Activated T-cell treated with anti-CD3 and anti-CD28 coated beads for 24 hours (primary cell): Measurements from ENCODE around the gene ATP8A2.
"Not testable (repeated sequence)": the region's sequence is repeated elsewhere in the genome, so short reads cannot be mapped to it uniquely, and the experiment has no call there.

ENCODE experiments used
- DNase-seq: peaks from one replicate; pipeline ENCODE4 v3.0.0-alpha.2; 2020; ENCODE audit warnings: low read depth

The ATP8A2 gene

DNA sequence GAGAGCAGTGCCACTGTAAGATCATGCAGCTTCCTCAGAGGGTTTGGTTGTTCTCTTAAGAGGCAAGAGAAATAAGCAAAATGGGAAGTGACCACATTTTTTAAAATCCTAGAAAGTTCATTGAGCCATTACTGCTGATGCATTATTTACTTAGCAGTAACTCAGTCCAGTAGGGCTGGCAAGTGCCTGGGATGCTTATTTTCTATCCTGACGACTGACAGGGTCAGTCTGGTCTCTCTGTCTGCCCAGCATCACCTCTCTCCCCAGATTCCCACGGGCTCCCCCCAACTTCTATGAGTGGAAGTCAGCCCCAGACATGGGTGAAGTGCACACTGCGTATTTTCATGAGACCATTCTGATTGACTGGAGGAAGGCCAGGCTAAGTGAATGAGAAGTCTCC, 669.7 kb downstream of the ATP8A2 start:
- no peak for DNase-seq

DNA sequence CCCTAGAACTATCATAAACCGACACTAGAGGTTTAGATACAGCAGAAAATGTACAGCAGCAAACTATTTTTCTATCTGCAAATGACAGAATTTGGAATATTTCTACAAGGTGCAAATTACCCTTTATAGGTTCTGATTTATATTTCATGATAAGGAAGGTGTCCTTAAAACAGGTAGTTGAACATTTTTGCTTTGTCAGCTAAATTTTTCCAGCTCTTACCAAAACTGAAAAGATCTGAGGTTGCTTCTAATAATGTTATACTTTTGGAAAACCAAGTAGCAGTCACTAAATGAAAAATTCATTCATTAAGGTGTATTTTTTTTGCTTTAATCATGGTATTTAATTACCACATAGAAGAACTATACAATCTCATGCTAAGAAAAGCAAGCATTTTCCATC, 671.0 kb downstream of the ATP8A2 start:
- DNase-seq, result no peak

DNA sequence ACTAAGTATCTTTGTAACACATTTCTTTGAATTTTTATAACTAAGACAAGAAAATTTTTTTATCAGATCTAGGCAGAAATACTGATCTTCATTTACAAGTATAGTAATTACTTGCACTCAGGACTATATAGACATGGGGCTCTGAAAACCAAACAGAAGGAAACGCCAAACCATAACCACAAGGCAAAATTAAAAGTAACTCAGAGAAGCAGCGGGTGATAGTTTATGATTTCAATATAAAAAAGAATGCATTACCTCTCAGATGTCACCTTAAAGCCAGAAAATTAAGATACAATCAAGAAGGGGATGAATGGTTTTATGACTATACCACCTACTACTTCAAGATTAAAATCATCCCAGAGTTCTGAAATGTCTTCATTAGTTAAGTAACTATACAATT, 673.4 kb downstream of the ATP8A2 start:
- no peak for DNase-seq

DNA sequence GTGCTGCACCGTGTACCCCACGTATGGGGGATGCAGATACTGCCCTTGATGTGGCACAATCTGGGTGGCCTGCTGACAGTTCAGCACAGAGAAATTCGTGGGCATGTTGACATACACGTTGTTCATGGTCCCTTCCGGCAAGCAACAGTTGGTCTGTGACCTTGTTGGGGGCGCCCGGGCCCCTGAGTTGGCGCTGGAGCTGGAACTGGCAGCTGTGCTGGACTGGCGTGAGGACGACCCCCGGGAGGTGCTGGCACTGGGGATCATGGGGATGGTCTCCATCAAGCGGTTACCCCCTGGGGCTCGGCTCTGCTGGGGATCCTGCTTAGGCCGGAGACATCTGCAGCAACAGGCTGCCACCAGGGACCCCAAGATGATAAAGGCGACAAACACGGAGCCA, 674.9 kb downstream of the ATP8A2 start:
- no peak for DNase-seq

DNA sequence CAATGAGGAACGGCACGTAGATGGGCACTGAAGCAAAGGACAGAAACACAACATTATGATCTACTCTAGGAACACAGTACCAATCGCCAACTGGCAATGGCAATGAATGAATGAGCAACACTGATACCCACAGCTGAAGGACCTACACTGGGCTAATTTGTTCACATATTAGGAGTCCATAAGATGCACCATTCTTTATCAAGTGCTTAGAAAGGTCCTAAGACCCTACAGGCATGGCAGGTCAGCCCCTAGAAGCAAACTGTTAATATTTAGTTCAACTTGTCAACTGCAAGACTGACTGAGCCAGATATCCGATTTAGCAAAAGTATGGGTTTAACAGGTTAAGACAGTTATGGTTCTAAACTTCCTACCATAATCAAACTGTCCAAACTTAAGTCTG, 675.3 kb downstream of the ATP8A2 start:
- no peak for DNase-seq

DNA sequence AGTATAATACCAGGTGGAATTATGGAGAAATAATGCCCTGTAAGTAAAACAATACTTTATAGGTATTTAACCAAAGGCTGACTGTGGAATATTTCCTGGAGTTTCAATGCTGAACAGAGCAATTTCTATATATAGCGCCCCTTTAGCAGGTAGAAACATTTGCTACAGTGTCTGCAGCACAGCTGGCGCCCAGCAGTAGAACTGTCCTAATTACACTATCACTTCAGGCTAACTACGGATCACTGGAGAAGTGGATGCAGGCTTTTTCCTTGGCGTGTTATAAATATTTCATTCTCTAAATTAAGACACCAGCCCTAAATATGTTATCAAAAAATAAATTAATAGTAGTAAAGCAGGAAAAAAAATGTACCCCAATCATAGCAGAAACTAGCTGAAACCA, 677.0 kb downstream of the ATP8A2 start:
- DNase-seq, result no peak

DNA sequence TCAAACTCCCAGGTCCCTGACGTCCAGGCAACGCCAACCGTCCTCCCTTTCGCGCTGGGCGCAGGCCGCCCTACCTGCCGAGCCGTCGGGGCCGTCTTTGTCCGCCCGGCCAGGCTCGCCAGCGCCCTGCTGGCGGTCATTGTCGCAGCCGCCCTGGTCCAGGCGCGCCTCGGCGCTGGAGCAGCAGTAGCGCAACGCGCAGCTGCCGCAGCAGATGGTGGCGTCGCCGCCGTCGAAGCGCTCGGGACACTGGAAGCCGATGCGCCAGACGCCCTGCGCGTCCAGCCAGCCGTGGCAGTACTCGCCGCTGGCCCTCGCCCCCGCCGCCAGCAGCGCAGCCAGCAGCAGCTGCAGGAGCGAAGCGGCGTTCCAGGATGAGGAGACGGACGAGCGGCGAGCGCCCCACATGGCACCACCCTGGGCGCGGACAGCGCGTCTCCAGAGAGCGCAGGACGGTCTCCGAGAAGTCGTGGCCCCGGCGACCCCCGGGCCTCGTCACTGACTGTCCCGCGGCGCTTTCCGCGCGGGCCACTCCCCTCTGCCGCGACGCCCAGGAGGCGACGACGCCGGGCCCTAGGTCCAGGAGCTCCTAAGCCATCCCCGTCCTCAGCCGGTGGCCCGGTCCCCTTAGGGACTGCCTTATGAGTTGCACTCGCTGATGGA, 678.9 kb downstream of the ATP8A2 start:
- DNase-seq, result no peak

DNA sequence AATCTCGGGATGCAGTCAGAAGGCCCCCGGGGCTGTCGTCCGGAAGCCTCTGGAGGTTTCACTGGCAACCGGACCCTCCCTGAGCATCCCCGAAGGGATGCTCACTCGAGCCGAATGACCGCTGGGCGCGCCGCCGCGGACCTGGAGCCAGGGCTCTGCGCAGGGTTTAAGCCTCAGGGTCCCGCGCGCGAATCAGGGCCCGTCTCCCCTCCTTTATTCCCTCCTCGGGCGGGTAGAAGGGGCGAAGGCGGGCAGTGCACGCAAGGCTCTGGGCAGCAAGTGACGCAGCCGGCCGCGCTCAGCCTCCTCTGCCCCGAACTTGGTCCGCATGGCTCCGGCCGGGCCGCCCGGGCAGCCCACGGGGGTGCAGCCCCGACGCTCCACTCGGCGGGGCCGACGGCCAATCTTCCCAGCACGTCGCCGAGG, 679.5 kb downstream of the ATP8A2 start:
- DNase-seq, result no peak

DNA sequence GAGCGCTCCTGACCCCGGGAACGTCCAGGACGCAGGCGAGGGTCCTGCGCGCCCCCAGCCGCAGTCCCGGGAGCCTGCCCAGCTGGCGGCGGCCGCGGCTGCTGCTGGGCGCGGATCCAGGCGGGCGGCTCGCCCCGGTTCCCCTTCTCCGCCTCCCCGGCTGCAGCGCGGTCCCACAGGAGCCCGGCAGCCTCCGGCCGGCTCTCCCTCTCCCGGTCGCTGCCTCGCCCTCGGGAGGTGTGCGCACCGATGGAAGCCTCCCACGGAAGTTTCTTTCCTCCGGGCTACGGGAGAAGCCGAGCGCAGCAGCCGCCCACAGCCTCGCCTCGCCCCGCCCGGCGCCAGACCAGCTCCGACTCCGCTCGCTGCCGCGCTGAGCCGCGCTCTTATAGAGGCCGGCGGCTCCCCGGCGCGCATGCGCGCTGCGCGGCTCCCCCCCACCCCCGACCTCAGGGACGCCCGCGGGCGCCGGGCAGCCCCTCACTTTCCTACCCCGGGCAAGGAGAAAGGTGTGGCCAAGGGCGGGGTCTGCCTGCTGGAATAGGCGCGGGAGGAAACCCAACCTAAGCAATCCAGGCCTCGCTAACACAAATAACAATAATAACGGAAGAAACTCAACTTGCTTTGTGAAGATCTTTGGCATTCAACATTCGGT, 680.0 kb downstream of the ATP8A2 start, which contains the start of gene SHISA2:
TSS of gene SHISA2 (minus strand) at position 360 of the 655 bp plus-strand sequence. CDS start 1,041 bp downstream, outside the sequence.
- no peak for DNase-seq

DNA sequence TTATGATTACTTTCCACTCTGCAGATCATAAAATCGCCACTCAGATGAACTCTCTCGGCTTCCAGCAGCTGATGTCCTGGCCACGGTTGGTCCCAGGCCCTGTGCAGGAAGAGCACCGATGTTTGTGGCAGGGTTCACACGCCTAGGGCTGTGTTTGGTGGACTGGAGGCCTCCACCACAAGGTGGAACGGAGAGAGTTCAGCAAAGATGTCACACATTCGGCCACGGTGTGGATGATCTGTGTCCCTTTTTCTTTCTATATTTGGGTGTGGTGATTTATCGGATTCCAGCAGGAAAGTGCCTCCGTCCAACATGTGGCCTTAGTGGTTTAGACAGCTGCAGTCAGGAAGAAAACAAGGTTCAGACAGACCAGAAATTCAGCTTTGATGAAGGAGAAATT, 680.6 kb downstream of the ATP8A2 start:
- DNase-seq, result no peak

DNA sequence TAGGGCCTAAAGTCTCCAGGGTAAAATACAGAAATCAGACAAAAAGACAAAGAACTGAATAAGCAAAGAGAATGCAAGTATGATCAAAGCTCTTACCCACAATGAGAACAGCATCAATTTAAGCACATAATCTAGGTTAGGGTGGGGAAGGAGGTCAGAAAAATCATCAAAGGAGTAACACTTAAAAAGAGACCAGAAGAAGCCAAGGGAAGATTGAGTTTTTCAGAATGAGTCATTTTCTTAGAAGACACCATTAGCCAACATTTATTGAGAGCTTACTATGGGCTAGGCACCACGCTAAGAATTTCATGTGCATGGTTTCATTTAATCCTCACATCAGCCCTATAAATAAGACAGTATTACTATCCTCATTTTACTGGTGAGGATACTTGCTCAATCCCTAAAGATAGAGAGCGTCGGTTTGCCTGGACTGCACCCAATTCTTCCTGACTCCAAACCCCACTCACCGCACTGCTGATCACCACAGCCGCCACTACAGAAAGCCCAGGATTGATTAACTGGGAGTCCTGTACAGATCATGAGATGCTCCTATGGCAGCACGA, 681.7 kb downstream of the ATP8A2 start:
- DNase-seq, result no peak

DNA sequence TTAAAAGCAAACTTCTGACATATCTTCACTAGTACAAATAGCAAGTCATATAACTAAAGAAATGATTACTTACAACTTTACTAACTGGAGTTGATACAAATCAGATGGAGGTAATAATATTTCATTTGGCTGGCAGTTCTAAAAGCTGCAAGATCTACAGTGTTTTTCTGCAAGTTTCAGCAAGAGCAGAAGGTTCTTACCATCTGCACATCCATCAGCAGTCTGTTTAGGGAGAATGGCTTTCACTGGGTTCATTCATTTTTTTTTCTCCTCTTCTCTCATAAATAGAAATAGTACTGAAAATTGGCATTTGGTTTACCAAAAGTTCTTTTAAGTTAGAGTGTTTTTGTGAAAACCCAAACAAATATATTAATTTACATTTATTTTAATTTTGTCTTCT, 683.1 kb downstream of the ATP8A2 start:
- no peak for DNase-seq

DNA sequence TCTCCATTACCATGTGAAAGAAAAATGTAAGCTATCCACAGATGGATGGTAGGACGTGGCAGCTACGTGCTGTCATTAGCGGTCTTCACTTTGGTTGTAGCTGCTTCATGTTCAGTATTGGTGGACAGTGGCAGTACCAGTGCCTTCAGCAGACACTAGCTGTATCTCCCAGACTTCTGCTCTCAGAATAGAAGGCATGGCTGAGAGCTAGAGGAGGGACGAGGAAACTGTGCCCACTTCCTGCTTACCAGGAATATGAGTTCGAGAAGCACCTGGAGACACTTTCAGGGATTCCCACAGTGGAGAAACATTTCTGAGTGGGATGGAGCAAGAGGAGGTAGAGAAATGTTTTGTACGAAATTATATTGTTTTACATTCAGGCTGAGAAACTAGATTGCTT, 686.9 kb downstream of the ATP8A2 start:
- DNase-seq, result no peak

DNA sequence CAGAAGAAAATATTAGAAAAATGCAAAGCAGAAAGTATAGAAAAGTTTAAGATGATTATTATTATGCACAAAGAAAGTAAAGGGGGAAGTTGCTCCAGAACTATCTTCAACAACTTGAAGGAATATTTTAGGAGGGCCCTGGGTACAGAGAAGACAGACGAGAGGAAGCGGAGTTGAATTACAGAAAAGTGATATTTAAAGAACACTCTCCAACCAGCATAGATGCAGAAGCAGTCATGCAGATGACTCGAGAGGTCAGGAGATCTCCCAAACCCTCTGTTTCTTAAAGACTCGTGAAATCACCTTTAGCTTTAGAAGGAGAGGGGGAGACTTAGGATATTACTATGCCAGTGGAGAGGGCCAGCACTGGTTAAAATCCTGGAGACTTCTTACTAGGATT, 688.6 kb downstream of the ATP8A2 start:
- no peak for DNase-seq

DNA sequence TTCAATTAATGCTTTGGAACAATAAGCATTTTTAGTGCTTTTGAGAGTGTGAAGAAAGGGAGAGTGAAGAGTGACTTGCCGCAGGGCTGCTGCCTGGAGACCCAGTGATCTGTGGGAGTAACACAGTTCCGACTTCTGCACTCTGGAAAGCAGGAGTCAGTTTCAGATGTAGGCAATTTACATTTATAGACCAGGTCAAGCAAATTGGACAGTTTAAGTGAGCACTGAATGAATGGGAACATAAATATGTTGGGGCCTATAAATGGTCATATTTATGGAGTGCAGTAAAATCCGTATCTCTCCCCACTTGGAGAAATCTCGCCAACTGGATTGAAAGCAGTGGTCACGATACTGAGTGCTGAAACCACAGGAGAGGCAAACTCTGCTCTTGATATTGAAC, 689.5 kb downstream of the ATP8A2 start:
- no peak for DNase-seq

DNA sequence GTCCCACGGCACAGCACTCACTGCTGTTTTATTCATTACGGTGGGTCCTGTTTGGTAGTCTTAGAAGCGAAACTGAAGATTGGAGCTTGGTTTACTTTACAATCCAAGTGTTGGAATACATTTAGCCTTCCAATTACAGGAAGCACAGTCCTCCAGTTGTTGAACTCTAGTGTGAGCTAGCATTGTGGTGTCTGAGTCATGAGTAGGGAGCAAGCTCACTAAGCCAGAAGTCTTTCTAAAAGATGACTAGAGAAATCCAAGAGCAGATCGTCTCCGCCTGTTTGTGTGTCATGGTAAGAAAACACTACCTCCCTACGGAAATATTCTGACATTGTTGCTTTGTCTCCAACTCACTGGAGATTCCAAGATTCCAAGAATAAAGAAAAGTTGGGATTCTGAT, 690.2 kb downstream of the ATP8A2 start:
- no peak for DNase-seq

DNA sequence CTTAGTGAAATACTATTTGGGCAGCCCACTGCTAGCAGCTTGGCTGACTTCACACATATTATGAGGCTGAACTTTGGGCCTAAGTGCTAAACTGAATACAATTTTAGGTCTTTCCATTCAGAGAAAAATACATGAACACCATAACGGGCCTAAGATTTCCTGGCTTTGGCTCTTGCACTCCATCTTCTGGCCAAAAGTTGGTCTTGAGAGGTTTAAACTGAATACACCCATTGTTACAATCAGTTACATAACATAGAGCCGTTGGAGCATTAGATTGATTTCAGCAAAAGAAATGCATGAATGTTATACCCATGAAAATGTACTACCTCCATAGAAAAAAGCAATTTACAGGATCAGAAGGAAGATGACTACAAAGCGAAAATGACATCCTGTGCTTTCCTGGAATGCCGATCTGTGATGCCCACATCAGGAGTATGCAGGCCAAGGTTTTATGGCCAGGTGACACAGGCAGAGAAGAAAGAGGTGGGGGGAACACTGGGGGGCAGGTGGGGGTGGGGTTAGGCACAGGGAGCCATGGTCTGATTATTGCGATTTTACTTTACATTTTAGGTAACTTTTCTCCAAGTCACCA, 691.2 kb downstream of the ATP8A2 start:
- DNase-seq, result peak; percentile 30

DNA sequence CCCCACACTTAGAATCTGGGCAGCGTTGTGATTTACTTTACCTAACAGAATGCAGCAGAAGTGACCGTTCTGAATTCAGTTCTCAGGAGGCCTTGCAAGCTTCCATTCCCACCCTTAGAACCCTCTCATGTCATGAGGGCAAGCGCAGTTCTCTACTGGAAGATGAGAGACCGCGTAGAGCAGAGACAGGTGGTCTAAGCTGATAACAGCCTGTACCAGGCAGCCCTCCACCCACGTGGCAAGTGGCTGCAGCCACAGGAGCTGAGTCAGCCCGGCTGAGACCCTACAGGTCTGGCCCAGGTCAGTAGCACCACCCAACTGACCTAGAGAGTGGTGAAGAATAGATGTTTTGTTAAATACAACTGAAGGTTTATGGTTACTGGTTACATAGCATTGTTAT, 694.7 kb downstream of the ATP8A2 start:
- DNase-seq, result not testable (repeated sequence)

DNA sequence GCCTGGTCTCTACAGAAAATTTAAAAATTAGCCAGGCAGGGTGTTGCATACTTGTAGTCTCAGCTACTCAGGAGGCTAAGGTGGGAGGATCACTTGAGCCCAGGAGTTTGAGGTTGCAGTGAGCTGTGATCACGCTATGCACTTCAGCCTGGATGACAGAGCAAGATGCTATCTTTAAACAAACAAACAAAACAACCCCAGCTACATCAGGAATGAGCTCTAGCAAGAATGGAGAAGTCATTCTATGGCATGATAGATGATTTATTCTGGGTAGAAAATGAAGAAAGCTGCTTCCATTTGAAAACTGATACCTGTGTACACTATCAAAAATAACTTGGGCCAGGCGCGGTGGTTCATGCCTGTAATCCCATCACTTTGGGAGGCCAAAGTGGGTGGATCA, 695.8 kb downstream of the ATP8A2 start:
- no peak for DNase-seq

DNA sequence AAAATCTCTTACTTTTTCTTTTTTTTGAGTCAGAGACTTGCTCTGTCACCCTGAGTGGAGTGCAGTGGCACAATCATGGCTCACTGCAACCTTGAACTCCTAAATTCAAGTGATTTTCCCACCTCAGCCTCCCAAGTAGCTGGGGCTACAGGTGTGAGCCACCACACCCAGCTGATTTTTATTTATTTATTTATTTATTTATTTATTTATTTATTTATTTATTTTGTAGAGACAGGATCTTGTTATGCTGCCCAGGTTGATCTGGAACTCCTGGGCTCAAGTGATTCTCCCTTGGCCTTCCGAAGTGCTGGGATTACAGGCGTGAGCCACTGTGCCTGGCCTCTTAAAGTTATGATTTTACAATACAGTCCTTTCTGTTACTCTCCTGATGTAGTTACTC, 696.6 kb downstream of the ATP8A2 start:
- not testable (repeated sequence) for DNase-seq

DNA sequence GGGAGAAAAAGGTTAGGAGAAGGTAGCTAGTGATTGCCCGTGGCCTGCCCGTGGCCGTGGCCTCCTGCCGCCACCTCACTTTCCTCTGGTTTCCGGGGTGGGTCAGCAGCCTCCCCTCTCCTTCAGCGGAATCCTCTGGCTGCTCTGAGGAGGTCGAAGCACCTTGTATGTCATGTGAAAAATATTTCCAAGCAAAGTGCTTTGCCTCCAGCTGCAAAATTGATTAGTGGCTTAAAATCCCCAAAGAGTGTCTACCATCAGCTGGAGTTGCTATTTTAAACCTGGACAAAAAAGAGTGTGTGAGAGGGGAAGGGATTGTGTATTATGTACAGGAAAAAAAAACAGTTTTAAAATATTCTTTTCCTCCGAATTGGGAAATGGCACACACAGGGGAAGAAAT, 697.9 kb downstream of the ATP8A2 start:
- DNase-seq, result not testable (repeated sequence)

DNA sequence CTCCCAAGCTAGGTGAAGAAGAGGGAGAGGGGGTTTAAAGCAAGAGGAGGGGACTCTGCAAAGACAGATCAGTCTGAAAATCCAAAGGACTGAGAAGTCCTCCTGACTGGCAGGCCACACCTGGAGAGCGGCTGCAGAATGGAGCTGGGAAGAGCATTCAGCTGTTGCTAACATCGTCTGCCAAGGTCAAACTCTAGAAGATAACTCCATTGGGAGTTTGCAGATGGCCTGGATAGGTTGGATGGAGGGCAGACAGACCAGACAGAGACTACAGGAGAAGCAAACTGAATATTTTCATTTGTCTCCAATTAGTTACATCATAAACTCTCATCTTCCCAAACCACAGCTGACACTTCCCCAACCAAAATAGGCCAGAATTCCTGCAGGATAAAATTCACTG, 699.9 kb downstream of the ATP8A2 start:
- no peak for DNase-seq

DNA sequence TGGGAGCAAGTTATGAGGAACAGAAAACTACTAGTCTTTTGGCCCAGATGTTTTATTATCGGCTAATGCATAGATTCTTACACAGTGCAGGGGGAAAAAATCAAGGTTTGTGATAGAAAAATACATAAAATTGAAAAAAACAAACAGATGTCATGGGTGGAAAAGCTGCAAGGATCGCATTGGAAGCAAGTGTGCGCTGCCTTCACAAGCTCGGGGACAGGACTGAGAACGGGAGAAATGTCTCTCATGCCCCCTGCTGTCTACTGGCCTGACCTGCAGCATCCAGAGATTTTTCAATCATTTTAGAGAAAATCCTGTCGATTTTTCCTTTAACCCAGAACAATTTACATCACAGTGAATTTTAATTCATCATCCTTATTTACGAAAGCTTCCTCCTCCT, 700.6 kb downstream of the ATP8A2 start:
- not testable (repeated sequence) for DNase-seq
